ENCODE data around the gene TKTL1. TPM values are rescaled to one million over a fixed set of nuclear protein-coding genes. Genes with fewer than 3 reads are reported as not detected.

Gene TKTL1
- total RNA-seq, 1 donor from 2014 or later, result not detected

GRCh38 chrX:154304846-154305245 is 9.3 kb downstream of the TKTL1 start:
- Mint-ChIP-seq H3K9me3 (ENCODE audit: low read depth) (peaks cover 10% of the 10 kb centered on the region), H3K27ac (ENCODE audit: unreplicated experiment) (no peak overlapping the region), H3K27me3 (ENCODE audit: low read depth) (peaks cover 2% of the 10 kb centered on the region), H3K4me3 (ENCODE audit: unreplicated experiment) (no peak overlapping the region), H3K4me1 (ENCODE audit: low read depth) (no peaks in the 10 kb centered on the region), H3K36me3 (ENCODE audit: low read depth) (peaks cover 2% of the 10 kb centered on the region)
- TF ChIP-seq CTCF (IDR thresholded peaks at IDR 0.05), result no peak
- DNase-seq (ENCODE audit: low spot score), result peak; percentile 47

DNA sequence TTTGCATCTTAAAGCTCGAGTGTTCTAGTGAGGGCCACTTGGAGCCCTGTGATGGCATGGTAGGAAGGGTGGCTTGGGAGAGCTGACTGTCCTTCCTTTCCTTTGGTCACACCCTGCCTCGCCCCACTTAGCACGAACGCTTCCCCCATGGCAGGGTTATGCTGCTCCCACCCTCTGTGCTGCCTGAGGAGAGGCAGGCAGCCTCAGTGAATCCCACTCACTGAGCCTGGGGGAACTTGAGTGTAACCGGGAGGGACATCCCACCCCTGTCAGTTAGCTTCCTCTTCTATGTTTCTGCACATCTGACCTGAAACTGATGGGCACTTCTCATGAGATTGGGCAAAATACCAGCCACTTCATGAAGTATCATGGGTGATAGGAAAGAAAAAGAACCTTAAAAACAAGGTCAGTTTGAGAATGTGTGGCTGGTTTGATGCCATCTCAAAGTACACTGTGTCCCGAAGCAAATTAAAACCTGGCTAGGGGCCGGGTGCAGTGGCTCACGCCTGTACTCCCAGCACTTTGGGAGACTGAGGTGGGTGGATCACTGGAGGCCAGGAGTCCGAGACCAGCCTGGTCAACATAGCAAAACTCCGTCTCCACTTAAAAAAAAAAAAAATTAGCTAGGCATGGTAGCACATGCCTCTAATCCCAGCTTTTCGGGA is 10.1 kb downstream of the TKTL1 start:
- Mint-ChIP-seq H3K4me3 (ENCODE audit: unreplicated experiment) (no peak overlapping the region), H3K36me3 (ENCODE audit: low read depth) (peaks cover 2% of the 10 kb centered on the region), H3K27ac (ENCODE audit: unreplicated experiment) (no peak overlapping the region), H3K27me3 (ENCODE audit: low read depth) (peaks cover 2% of the 10 kb centered on the region), H3K4me1 (ENCODE audit: low read depth) (no peaks in the 10 kb centered on the region), H3K9me3 (ENCODE audit: low read depth) (peaks cover 8% of the 10 kb centered on the region)
- DNase-seq (ENCODE audit: low spot score), result peak; percentile 54
- no peak for TF ChIP-seq CTCF (IDR thresholded peaks at IDR 0.05)

- Mint-ChIP-seq H3K9me3 (ENCODE audit: low read depth) (peaks cover 8% of the 10 kb centered on the region), H3K27me3 (ENCODE audit: low read depth) (peaks cover 2% of the 10 kb centered on the region), H3K36me3 (ENCODE audit: low read depth) (peaks cover 2% of the 10 kb centered on the region), H3K4me1 (ENCODE audit: low read depth) (no peaks in the 10 kb centered on the region), H3K27ac (ENCODE audit: unreplicated experiment) (no peak overlapping the region), H3K4me3 (ENCODE audit: unreplicated experiment) (no peak overlapping the region)
- DNase-seq (ENCODE audit: low spot score), result no peak
- no peak for TF ChIP-seq CTCF (IDR thresholded peaks at IDR 0.05)
These were observed 11.6 kb downstream of the TKTL1 start for GRCh38 chrX:154307202-154307601.

GRCh38 chrX:154308108-154308946 is 12.7 kb downstream of the TKTL1 start:
- peak; percentile 78 for TF ChIP-seq CTCF (IDR thresholded peaks at IDR 0.05)
- Mint-ChIP-seq H3K27ac (ENCODE audit: unreplicated experiment) (no peak overlapping the region), H3K9me3 (ENCODE audit: low read depth) (peaks cover 8% of the 10 kb centered on the region), H3K36me3 (ENCODE audit: low read depth) (peaks cover 2% of the 10 kb centered on the region), H3K4me3 (ENCODE audit: unreplicated experiment) (no peak overlapping the region), H3K27me3 (ENCODE audit: low read depth) (peaks cover 2% of the 10 kb centered on the region), H3K4me1 (ENCODE audit: low read depth) (no peaks in the 10 kb centered on the region)
- peak; percentile 37 for DNase-seq (ENCODE audit: low spot score)

DNA sequence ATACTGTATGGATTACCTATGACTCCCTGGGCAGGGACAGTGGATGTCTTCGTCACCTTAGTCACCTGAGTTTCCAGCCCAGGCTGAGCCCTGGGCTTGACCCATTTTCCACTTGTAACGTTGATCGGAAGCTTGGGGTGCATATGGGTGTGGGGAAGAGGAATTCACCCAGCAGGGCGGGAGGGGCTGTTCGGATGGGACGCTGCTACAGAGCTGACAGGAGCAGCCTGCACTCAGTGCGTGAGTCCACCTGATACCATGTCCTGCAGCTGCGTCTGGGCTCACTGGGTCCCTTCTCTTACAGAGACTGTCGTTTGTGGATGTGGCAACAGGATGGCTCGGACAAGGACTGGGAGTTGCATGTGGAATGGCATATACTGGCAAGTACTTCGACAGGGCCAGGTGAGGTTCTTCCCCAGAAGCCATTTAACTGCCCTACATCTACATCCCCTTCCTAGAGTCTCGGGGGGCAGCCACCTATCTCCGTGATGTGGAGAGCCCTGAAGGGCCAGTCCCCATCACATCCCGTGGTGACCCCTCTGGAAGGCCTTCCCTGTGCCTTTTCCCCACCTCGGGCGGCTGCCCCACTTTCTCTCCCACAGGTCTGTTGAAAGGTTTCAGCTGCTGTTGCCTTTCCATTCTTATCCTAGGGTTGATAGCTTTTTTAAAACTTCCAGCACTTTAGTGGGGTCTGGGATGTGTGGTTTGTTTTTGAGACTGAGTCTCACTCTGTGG is 13.6 kb downstream of the TKTL1 start:
- H3K4me1 Mint-ChIP-seq (ENCODE audit: low read depth), result no peaks in the 10 kb centered on the region
- DNase-seq (ENCODE audit: low spot score), result peak; percentile 68
- no peak overlapping the region for H3K4me3 Mint-ChIP-seq (ENCODE audit: unreplicated experiment)
- H3K9me3 Mint-ChIP-seq (ENCODE audit: low read depth), result peaks cover 8% of the 10 kb centered on the region
- H3K36me3 Mint-ChIP-seq (ENCODE audit: low read depth), result peaks cover 2% of the 10 kb centered on the region
- no peak for TF ChIP-seq CTCF (IDR thresholded peaks at IDR 0.05)
- H3K27ac Mint-ChIP-seq (ENCODE audit: unreplicated experiment), result no peak overlapping the region
- H3K27me3 Mint-ChIP-seq (ENCODE audit: low read depth), result no peaks in the 10 kb centered on the region
